Stimulated activated memory B cell treated with anti-CD40 and anti-IgM and Interleukin-4, amounts not matched to agents 10 μg/mL and 1 μg/mL and 100 μg/mL, for 72 hours (primary cell): Measurements from ENCODE around the gene DLL1.
A peak's percentile ranks its signal among the peaks of the same experiment; 100 is the strongest.
"Not testable (repeated sequence)": the region's sequence is repeated elsewhere in the genome, so short reads cannot be mapped to it uniquely, and the experiment has no call there.

ENCODE experiments used
- ATAC-seq: fragments of 150-1000 bp; cut with Tn5 transposase; 2 replicates; pipeline ENCODE4 v1.10.0; 2021
- H3K27ac Mint-ChIP-seq: one replicate; pipeline ENCODE4 v1.8.0; 2022; ENCODE audit warnings: mild to moderate bottlenecking, mixed read lengths
- H3K27me3 Mint-ChIP-seq: one replicate; pipeline ENCODE4 v1.8.0; 2022; ENCODE audit warnings: mixed read lengths
- H3K36me3 Mint-ChIP-seq: one replicate; pipeline ENCODE4 v1.8.0; 2022; ENCODE audit warnings: mixed read lengths
- H3K4me1 Mint-ChIP-seq: one replicate; pipeline ENCODE4 v1.8.0; 2022; ENCODE audit warnings: mixed read lengths
- H3K4me3 Mint-ChIP-seq: one replicate; pipeline ENCODE4 v1.8.0; 2022; ENCODE audit warnings: mild to moderate bottlenecking, moderate library complexity, mixed read lengths
- H3K9me3 Mint-ChIP-seq: one replicate; pipeline ENCODE4 v1.8.0; 2022; ENCODE audit warnings: mixed read lengths

Gene DLL1, protein sequence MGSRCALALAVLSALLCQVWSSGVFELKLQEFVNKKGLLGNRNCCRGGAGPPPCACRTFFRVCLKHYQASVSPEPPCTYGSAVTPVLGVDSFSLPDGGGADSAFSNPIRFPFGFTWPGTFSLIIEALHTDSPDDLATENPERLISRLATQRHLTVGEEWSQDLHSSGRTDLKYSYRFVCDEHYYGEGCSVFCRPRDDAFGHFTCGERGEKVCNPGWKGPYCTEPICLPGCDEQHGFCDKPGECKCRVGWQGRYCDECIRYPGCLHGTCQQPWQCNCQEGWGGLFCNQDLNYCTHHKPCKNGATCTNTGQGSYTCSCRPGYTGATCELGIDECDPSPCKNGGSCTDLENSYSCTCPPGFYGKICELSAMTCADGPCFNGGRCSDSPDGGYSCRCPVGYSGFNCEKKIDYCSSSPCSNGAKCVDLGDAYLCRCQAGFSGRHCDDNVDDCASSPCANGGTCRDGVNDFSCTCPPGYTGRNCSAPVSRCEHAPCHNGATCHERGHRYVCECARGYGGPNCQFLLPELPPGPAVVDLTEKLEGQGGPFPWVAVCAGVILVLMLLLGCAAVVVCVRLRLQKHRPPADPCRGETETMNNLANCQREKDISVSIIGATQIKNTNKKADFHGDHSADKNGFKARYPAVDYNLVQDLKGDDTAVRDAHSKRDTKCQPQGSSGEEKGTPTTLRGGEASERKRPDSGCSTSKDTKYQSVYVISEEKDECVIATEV

DNA sequence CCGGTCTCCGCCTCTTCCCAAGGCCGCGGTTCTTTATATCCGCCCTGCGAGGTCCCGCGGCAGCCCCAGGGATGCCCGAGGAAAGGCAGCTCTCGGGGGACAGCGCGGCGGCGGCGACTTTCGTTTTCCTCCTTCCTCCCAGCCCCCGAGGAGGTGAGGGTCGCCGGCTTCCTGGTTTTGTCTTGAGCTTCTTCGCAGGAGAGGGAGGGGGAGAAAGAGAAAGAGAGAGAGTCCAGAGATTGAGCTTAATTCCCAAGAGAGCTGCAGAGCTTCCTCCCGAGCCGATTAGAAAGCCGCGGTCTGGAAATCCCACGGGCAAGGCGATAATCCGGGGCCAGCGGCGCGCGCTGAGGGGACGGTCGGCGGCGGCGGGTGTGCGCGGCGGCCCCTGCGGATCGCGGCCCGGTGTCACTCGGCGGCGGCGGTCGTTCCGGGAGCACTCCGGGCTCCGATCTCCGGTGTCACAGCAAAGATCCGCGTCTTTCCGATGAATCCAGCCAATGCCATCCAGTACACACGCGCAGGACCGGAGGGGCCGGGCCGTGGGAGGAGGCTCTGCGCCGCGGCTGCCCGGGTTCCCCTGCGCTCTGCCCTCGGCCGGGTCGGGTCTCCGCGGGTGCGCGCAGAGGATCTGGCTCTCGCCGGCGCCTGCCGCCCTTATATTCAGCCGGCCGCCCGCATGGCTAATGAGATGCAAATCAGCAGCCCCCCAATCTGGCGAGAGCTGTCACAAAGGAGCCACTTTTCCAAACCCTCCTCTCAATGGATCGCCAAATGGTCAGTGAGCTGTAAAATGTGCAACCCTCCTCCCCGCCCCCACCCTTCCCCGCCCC lies at the start of gene DLL1:
Gene DLL1 (minus strand): TSS at position 783 of the 833 bp plus-strand sequence. CDS start 939 bp downstream, outside the sequence.
- no peaks in the 10 kb centered on the region for H3K9me3 Mint-ChIP-seq
- peaks cover 57% of the 10 kb centered on the region for H3K4me1 Mint-ChIP-seq
- peak; percentile 51 for ATAC-seq
- peak within 1 kb of the TSS; percentile 69 for H3K27ac Mint-ChIP-seq
- peak within 1 kb of the TSS; percentile 95 for H3K4me3 Mint-ChIP-seq
- H3K27me3 Mint-ChIP-seq: peaks cover 79% of the 10 kb centered on the region
- no peaks in the 10 kb centered on the region for H3K36me3 Mint-ChIP-seq

DNA sequence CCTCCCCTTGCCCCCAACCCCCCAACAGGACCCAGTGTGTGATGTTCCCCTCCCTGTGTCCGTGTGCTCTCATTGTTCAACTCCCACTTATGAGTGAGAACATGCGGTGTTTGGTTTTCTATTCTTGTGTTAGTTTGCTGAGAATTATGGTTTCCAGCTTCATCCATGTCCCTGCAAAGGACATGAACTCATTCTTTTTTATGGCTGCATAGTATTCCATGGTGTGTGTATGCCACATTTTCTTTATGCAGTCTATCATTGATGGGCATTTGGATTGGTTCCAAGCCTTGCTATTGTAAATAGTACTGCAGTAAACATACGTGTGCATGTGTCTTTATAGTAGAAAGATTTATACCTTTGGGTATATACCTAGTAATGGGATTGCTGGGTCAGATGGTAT lies 44.3 kb upstream of the DLL1 start:
- ATAC-seq: not testable (repeated sequence)

DNA sequence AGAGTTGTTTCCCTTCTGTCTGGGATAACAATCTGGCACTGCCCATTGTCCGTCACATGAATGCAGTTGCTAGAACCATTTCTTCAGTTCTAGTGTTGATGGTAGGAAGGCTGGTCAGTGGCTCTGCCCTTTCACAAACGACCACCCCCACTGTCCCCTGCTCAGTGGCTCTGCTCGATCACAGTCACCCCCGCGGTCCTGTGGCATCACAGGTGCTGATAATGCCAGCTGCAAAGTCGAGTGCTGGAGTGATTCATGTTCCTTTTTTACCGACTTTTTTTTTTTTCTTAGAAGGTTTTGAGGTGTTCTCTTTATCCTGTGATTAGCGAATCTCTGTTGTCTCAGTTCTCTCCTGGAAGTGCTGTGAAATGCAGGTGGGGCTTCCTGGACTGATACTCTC lies 38.4 kb upstream of the DLL1 start:
- Mint-ChIP-seq H3K9me3 (no peaks in the 10 kb centered on the region), H3K4me3 (no peak overlapping the region), H3K36me3 (peaks cover 78% of the 10 kb centered on the region), H3K27ac (no peak overlapping the region), H3K27me3 (no peaks in the 10 kb centered on the region), H3K4me1 (peaks cover 6% of the 10 kb centered on the region)
- no peak for ATAC-seq

More for the DNA sequence above, 44.3 kb upstream of the DLL1 start:
- H3K9me3 Mint-ChIP-seq, H3K4me3 Mint-ChIP-seq, H3K27ac Mint-ChIP-seq, H3K27me3 Mint-ChIP-seq: not testable (repeated sequence)
- H3K4me1 Mint-ChIP-seq: peaks cover 39% of the 10 kb centered on the region
- peaks cover 79% of the 10 kb centered on the region for H3K36me3 Mint-ChIP-seq

- no peak for ATAC-seq
- Mint-ChIP-seq H3K36me3 (peaks cover 57% of the 10 kb centered on the region), H3K27ac (no peak overlapping the region), H3K9me3 (no peaks in the 10 kb centered on the region), H3K27me3 (no peaks in the 10 kb centered on the region), H3K4me1 (peaks cover 42% of the 10 kb centered on the region), H3K4me3 (no peak overlapping the region)
Observed at GRCh38 chr6:170317718-170318117, 26.8 kb upstream of the DLL1 start.

DNA sequence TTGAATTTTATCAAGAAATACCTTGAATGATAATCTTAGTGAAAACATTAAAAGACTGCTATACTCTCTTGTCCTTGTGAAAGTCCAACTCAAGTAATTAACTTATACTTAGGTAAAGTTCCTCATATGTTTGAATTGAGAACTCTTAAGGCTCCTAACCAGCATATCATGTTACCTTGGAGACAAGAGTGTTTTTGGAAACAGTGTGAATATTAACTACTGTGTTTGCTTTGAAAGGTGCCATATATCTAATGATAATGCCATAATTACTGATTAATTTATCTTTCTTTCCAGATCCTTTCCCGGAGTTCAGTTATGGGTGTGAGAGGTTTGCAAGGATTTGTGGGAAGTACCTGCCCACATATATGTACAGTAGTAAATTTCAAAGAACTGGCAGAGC lies 26.2 kb upstream of the DLL1 start:
- Mint-ChIP-seq H3K36me3 (peaks cover 51% of the 10 kb centered on the region), H3K4me1 (peaks cover 46% of the 10 kb centered on the region), H3K27ac (no peak overlapping the region), H3K9me3 (no peaks in the 10 kb centered on the region), H3K4me3 (no peak overlapping the region), H3K27me3 (no peaks in the 10 kb centered on the region)
- ATAC-seq: no peak

- H3K4me1 Mint-ChIP-seq: peaks cover 52% of the 10 kb centered on the region
- no peaks in the 10 kb centered on the region for H3K9me3 Mint-ChIP-seq
- H3K4me3 Mint-ChIP-seq: no peak overlapping the region
- peaks cover 53% of the 10 kb centered on the region for H3K36me3 Mint-ChIP-seq
- no peaks in the 10 kb centered on the region for H3K27me3 Mint-ChIP-seq
- no peak overlapping the region for H3K27ac Mint-ChIP-seq
- ATAC-seq: no peak
Observed at GRCh38 chr6:170316071-170316470, 25.2 kb upstream of the DLL1 start.

- H3K27me3 Mint-ChIP-seq: no peaks in the 10 kb centered on the region
- H3K9me3 Mint-ChIP-seq: no peaks in the 10 kb centered on the region
- H3K4me1 Mint-ChIP-seq: peaks cover 52% of the 10 kb centered on the region
- peaks cover 48% of the 10 kb centered on the region for H3K36me3 Mint-ChIP-seq
- H3K27ac Mint-ChIP-seq: no peak overlapping the region
- ATAC-seq: no peak
- H3K4me3 Mint-ChIP-seq: no peak overlapping the region
Observed at GRCh38 chr6:170314983-170315382, 24.1 kb upstream of the DLL1 start.

DNA sequence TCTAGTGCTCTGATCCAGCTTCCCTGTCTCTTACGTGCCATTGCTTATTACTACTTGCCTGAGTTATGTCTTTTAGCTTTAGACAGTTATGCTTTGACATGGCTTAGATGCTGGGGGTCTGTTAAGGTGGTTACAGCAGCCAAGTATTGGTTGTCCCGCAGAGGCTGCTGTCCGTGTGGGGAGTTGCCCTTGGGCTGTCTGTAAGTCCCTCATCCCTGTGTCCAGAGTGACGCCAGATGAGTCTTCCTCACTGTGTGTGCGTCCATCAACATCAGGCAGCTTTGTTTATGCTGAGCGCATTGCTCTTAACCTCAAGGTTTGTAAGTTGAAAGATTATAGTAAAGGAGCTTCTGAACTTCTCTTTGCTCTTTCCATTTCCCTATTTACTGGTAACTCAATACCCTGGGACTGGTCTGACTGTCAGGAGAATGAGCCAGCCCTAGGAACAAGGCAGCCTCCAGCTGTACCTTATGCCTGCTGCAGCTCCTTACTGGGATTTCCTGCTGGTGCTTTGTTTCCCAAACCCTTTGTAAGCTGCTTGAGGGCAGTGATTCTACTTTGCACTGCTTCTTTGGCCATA lies 22.9 kb upstream of the DLL1 start:
- H3K4me3 Mint-ChIP-seq: no peak overlapping the region
- H3K4me1 Mint-ChIP-seq: peaks cover 48% of the 10 kb centered on the region
- no peak for ATAC-seq
- no peaks in the 10 kb centered on the region for H3K27me3 Mint-ChIP-seq
- H3K36me3 Mint-ChIP-seq: peaks cover 37% of the 10 kb centered on the region
- no peaks in the 10 kb centered on the region for H3K9me3 Mint-ChIP-seq
- H3K27ac Mint-ChIP-seq: no peak overlapping the region

DNA sequence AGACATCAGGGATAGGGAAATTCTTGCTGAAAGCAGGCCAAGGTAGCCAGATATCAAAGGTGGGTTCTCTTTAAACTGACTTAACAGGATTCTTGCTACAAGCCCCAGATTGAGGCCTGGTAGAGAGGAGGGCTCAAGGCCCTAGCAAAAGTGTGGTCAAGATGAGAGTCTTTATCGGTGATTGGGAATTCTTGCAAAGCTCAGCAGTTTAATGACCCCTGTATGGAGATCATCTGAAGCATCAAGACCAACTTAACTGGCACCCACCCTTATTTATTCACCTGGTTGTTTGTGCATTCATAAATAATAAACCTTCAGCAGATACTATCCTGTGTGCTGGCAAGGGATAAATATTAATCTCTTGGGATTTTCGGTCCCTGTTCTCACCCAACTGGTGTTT lies 22.0 kb upstream of the DLL1 start:
- no peaks in the 10 kb centered on the region for H3K27me3 Mint-ChIP-seq
- H3K27ac Mint-ChIP-seq: no peak overlapping the region
- H3K4me1 Mint-ChIP-seq: peaks cover 58% of the 10 kb centered on the region
- H3K36me3 Mint-ChIP-seq: peaks cover 29% of the 10 kb centered on the region
- H3K4me3 Mint-ChIP-seq: no peak overlapping the region
- H3K9me3 Mint-ChIP-seq: no peaks in the 10 kb centered on the region
- ATAC-seq: no peak

- Mint-ChIP-seq H3K4me1 (peaks cover 68% of the 10 kb centered on the region), H3K27me3 (no peaks in the 10 kb centered on the region), H3K36me3 (peaks cover 21% of the 10 kb centered on the region), H3K27ac (no peak overlapping the region), H3K9me3 (no peaks in the 10 kb centered on the region), H3K4me3 (no peak overlapping the region)
- no peak for ATAC-seq
Observed at GRCh38 chr6:170311696-170312095, 20.8 kb upstream of the DLL1 start.

- peaks cover 11% of the 10 kb centered on the region for H3K27me3 Mint-ChIP-seq
- H3K27ac Mint-ChIP-seq: peak overlapping the region; percentile 92
- H3K4me3 Mint-ChIP-seq: peak overlapping the region; percentile 45
- no peaks in the 10 kb centered on the region for H3K9me3 Mint-ChIP-seq
- ATAC-seq: no peak
- H3K36me3 Mint-ChIP-seq: peaks cover 11% of the 10 kb centered on the region
- peaks cover 56% of the 10 kb centered on the region for H3K4me1 Mint-ChIP-seq
Observed at GRCh38 chr6:170308761-170309160, 17.9 kb upstream of the DLL1 start.

DNA sequence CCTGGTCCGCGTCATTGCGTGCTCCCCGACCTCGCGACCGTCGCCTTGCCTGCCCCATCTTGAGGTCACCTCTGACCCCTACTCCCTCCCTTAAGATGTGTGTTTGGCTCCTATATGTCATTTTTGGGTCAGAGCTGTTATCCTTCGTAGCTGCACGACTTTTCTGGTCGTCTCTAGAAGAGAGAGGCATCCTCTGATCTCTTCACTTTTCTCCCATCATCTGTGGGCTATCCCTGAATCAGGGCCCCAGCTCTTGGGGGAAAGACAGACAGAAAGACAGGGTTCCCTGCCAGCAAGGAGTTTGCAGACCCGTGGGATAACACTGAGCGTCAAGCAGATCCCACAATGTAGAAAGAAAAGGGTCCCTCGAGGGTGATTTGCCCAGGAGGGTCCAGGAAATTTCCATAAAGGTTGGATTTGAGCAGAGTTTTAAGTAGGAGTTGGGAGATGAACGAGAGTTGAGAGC lies 16.2 kb upstream of the DLL1 start:
- ATAC-seq: no peak
- H3K4me1 Mint-ChIP-seq: peaks cover 42% of the 10 kb centered on the region

GRCh38 chr6:170306324-170307079 lies 15.6 kb upstream of the DLL1 start, which contains the start of gene FAM120B:
Gene FAM120B (plus strand): TSS chr6:170306758. CDS start chr6:170317391, 10,633 bp downstream.
- peak; percentile 99 for ATAC-seq
- Mint-ChIP-seq H3K27ac (peak within 1 kb of the TSS; percentile 92), H3K36me3 (peaks cover 15% of the 10 kb centered on the region), H3K4me1 (peaks cover 40% of the 10 kb centered on the region), H3K9me3 (peaks cover 4% of the 10 kb centered on the region), H3K4me3 (peak within 1 kb of the TSS; percentile 90), H3K27me3 (peaks cover 34% of the 10 kb centered on the region)

More for the DNA sequence above, 16.2 kb upstream of the DLL1 start:
- no peaks in the 10 kb centered on the region for H3K9me3 Mint-ChIP-seq
- peaks cover 27% of the 10 kb centered on the region for H3K27me3 Mint-ChIP-seq
- peak overlapping the region; percentile 92 for H3K27ac Mint-ChIP-seq
- H3K36me3 Mint-ChIP-seq: peaks cover 11% of the 10 kb centered on the region
- H3K4me3 Mint-ChIP-seq: peak overlapping the region; percentile 90

DNA sequence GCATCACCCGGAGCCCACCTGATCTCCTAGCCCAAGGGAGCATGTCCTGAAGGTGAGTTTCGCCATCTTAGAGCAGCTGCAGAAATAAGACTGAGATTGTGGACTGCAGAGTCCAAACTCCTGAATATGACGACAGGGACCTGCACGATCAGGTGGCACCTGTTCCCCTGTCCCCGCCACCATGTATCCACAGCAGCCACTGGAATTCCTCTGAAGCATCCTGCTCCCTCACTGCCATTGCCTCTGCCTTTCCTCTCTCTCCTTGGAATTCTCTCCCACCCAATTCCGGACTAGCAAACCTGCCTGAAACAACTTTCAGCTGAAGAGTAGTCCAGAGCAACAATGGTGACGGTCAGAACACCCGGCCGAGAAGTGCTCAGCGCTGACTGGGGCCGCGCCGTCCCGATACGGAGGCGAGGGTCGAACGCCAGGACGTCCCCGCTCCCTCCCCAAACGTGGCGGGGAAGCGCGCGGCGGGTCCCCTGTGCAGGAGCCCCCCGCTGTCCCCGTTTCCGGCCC lies 15.0 kb upstream of the DLL1 start:
- H3K27ac Mint-ChIP-seq: no peak overlapping the region
- H3K36me3 Mint-ChIP-seq: peaks cover 11% of the 10 kb centered on the region
- no peak for ATAC-seq

More for the DNA sequence above, 15.0 kb upstream of the DLL1 start:
- Mint-ChIP-seq H3K4me1 (peaks cover 33% of the 10 kb centered on the region), H3K4me3 (peak overlapping the region; percentile 90), H3K9me3 (peaks cover 5% of the 10 kb centered on the region), H3K27me3 (peaks cover 40% of the 10 kb centered on the region)
